H1 (cell line): ENCODE measurements around the gene PRR22. TPM values are rescaled to one million over a fixed set of nuclear protein-coding genes. Genes with fewer than 3 reads are reported as not detected.
A peak's percentile ranks its signal among the peaks of the same experiment; 100 is the strongest.

ENCODE experiments used
- CTCF ChIA-PET: fragments of 300-600 bp; sonication (Branson Sonifier 250); formaldehyde crosslinking; loops from one replicate; lab custom pipeline; 2021; ENCODE audit not compliant: partially characterized antibody; lab: Charles Lee
- POLR2A ChIA-PET: fragments of 300-600 bp; sonication (Branson Sonifier 250); formaldehyde crosslinking; loops from one replicate; lab custom pipeline; 2021; ENCODE audit warnings: inconsistent platforms; ENCODE audit not compliant: partially characterized antibody; lab: Charles Lee
- DNase-seq, 2 experiments: peaks; one replicate each; pipeline versions ENCODE4 v3.0.0 to v3.0.0-alpha.2; 2010 to 2022; ENCODE audit warnings: low spot score in 2 of 2, low read depth in 1 of 2, mixed read lengths in 1 of 2
- FAIRE-seq: peaks from 2 replicates; lab custom pipeline; 2011; peaks lifted over from hg19 to GRCh38; lab: Jason Lieb, UNC
- H2AFZ ChIP-seq: 2 replicates; pipeline ENCODE4 v1.8.1; 2012; ENCODE audit warnings: low read length, inconsistent platforms
- H2AK5ac ChIP-seq: 2 replicates; pipeline ENCODE4 v1.6.1; 2013; ENCODE audit warnings: low read depth, low read length
- H2BK120ac ChIP-seq: replicated peaks from 2 replicates; pipeline ENCODE3; 2013; ENCODE audit warnings: low read depth, low read length, inconsistent platforms
- H2BK12ac ChIP-seq: 2 replicates; pipeline ENCODE4 v1.6.1; 2013; ENCODE audit warnings: low read depth, low read length
- H2BK15ac ChIP-seq: 2 replicates; pipeline ENCODE4 v1.6.1; 2013; ENCODE audit warnings: low read length
- H2BK20ac ChIP-seq: 2 replicates; pipeline ENCODE4 v1.6.1; 2013; ENCODE audit warnings: low read length
- H2BK5ac ChIP-seq: 2 replicates; pipeline ENCODE4 v1.6.1; 2013; ENCODE audit warnings: low read depth, low read length
- H3K14ac ChIP-seq: 2 replicates; pipeline ENCODE4 v1.6.1; 2013; ENCODE audit warnings: inconsistent platforms; ENCODE audit not compliant: insufficient read length
- H3K18ac ChIP-seq: 2 replicates; pipeline ENCODE4 v1.6.1; 2013; ENCODE audit warnings: low read length; ENCODE audit errors: extremely low read depth
- H3K23ac ChIP-seq: 2 replicates; pipeline ENCODE4 v1.6.1; 2013; ENCODE audit warnings: inconsistent platforms; ENCODE audit not compliant: insufficient read length
- H3K23me2 ChIP-seq: 2 replicates; pipeline ENCODE4 v1.6.1; 2013; ENCODE audit warnings: low read depth, low read length
- H3K27ac ChIP-seq: 2 replicates; pipeline ENCODE4 v1.6.1; 2011; ENCODE audit warnings: low read depth, low read length, inconsistent platforms
- H3K27me3 ChIP-seq, 4 experiments: replicated peaks in 1 of 4; 1 replicate in 1 of 4; 2 replicates in 3 of 4; pipeline versions ENCODE4 v1.6.1 to v1.8.1; 2011 to 2013; ENCODE audit warnings: low read length in 3 of 4, mild to moderate bottlenecking in 3 of 4, inconsistent platforms in 2 of 4, mixed read lengths in 2 of 4, moderate library complexity in 1 of 4; ENCODE audit not compliant: control insufficient read depth in 3 of 4, insufficient read depth in 3 of 4; ENCODE audit errors: extremely low read depth in 1 of 4
- H3K36me3 ChIP-seq, 4 experiments: 2 replicates each; pipeline versions ENCODE4 v1.6.1 to v1.8.1; 2011 to 2013; ENCODE audit warnings: mild to moderate bottlenecking in 4 of 4, low read length in 3 of 4, moderate library complexity in 2 of 4, control low read depth in 1 of 4, inconsistent platforms in 1 of 4; ENCODE audit not compliant: insufficient read depth in 4 of 4, control insufficient read depth in 2 of 4
- H3K4ac ChIP-seq: replicated peaks from 2 replicates; pipeline ENCODE3; 2013; ENCODE audit warnings: low read length, low read depth, mixed read lengths, inconsistent platforms; ENCODE audit not compliant: insufficient read length
- H3K4me1 ChIP-seq, 4 experiments: replicated peaks in 1 of 4; 1 replicate in 1 of 4; 2 replicates in 3 of 4; pipeline versions ENCODE4 v1.6.1 to v1.8.1; 2011 to 2013; ENCODE audit warnings: low read length in 3 of 4, inconsistent platforms in 2 of 4, mixed read lengths in 1 of 4; ENCODE audit not compliant: insufficient read depth in 4 of 4, control insufficient read depth in 3 of 4
- H3K4me2 ChIP-seq, 2 experiments: 2 replicates each; pipeline versions ENCODE4 v1.6.1 to v1.8.1; 2011 to 2013; ENCODE audit warnings: low read depth in 2 of 2, low read length in 2 of 2, control low read depth in 1 of 2, inconsistent platforms in 1 of 2, mild to moderate bottlenecking in 1 of 2; ENCODE audit not compliant: insufficient read depth in 1 of 2
- H3K4me3 ChIP-seq, 4 experiments: fragments of 200-600, 300-600 bp in 1 of 4; sonication (generic), shearing (Covaris generic), sonication (Bioruptor Twin) in 1 of 4; 2 replicates each; pipeline versions ENCODE4 v1.5.1 to v1.8.1; 2011 to 2016; ENCODE audit warnings: low read length in 4 of 4, low read depth in 3 of 4, control low read depth in 2 of 4, inconsistent platforms in 2 of 4, mild to moderate bottlenecking in 2 of 4, mixed read lengths in 1 of 4, moderate library complexity in 1 of 4; ENCODE audit not compliant: insufficient read depth in 2 of 4; ENCODE audit errors: extremely low read depth in 1 of 4
- H3K56ac ChIP-seq: replicated peaks from 2 replicates; pipeline ENCODE3; 2013; ENCODE audit warnings: low read depth, mild to moderate bottlenecking, mixed read lengths, low read length, inconsistent platforms; ENCODE audit not compliant: insufficient read length
- H3K79me1 ChIP-seq: 2 replicates; pipeline ENCODE4 v1.6.1; 2013; ENCODE audit warnings: low read depth, low read length, control low read depth
- H3K79me2 ChIP-seq, 2 experiments: 2 replicates each; pipeline versions ENCODE4 v1.6.1 to v1.8.1; 2012 to 2013; ENCODE audit warnings: low read length in 2 of 2, mild to moderate bottlenecking in 2 of 2, inconsistent platforms in 1 of 2; ENCODE audit not compliant: insufficient read depth in 2 of 2, control insufficient read depth in 1 of 2
- H3K9ac ChIP-seq, 4 experiments: replicated peaks in 1 of 4; 1 replicate in 1 of 4; 2 replicates in 3 of 4; pipeline versions ENCODE4 v1.6.1 to v1.8.1; 2011 to 2013; ENCODE audit warnings: low read depth in 3 of 4, low read length in 3 of 4, control low read depth in 2 of 4, mild to moderate bottlenecking in 2 of 4, moderate library complexity in 2 of 4, inconsistent platforms in 1 of 4; ENCODE audit errors: extremely low read depth in 1 of 4
- H3K9me3 ChIP-seq, 2 experiments: 2 replicates each; pipeline versions ENCODE4 v1.6.1 to v1.8.1; 2012 to 2013; ENCODE audit warnings: mild to moderate bottlenecking in 2 of 2, moderate library complexity in 2 of 2, control low read depth in 1 of 2, inconsistent platforms in 1 of 2, low read depth in 1 of 2, low read length in 1 of 2, mixed read lengths in 1 of 2; ENCODE audit not compliant: insufficient read depth in 2 of 2
- H4K20me1 ChIP-seq, 2 experiments: replicated peaks in 1 of 2; 2 replicates each; pipeline versions ENCODE3 to v1.8.1; 2011 to 2013; ENCODE audit warnings: inconsistent platforms in 2 of 2, low read length in 2 of 2, mild to moderate bottlenecking in 1 of 2; ENCODE audit not compliant: insufficient read depth in 2 of 2, control insufficient read depth in 1 of 2
- H4K5ac ChIP-seq: 2 replicates; pipeline ENCODE4 v1.6.1; 2013; ENCODE audit warnings: low read length, low read depth, mixed read lengths, inconsistent platforms; ENCODE audit not compliant: insufficient read length
- H4K8ac ChIP-seq: 2 replicates; pipeline ENCODE4 v1.8.0; 2013; ENCODE audit warnings: mild to moderate bottlenecking, moderate library complexity, low read length, inconsistent platforms; ENCODE audit not compliant: insufficient read depth; ENCODE audit errors: extremely low read depth
- H4K91ac ChIP-seq: replicated peaks from 2 replicates; pipeline ENCODE3; 2013; ENCODE audit warnings: low read length, mixed read lengths, inconsistent platforms; ENCODE audit not compliant: insufficient read length
- BACH1 ChIP-seq: IDR thresholded peaks from 2 replicates; pipeline ENCODE4 v1.6.1; 2012; ENCODE audit warnings: low read length, improper control_type of control experiment
- CHD2 ChIP-seq: IDR thresholded peaks from 2 replicates; pipeline ENCODE4 v1.6.1; 2012; ENCODE audit warnings: low read length, improper control_type of control experiment
- CTBP2 ChIP-seq: IDR thresholded peaks from 2 replicates; pipeline ENCODE4 v1.7.0; 2011; ENCODE audit warnings: borderline replicate concordance, mild to moderate bottlenecking, moderate library complexity, mixed read lengths, low read length; ENCODE audit not compliant: insufficient read depth, insufficient read length
- PHF8 ChIP-seq: fragments of 200-600 bp; sonication (generic); conservative IDR thresholded peaks from 2 replicates; pipeline ENCODE4 v1.7.1; 2012; ENCODE audit warnings: low read depth, mild to moderate bottlenecking, inconsistent platforms, low read length, moderate library complexity
- RBBP5 ChIP-seq: IDR thresholded peaks from 2 replicates; pipeline ENCODE4 v1.7.1; 2012; ENCODE audit warnings: low read depth, mild to moderate bottlenecking, inconsistent platforms, low read length, moderate library complexity, borderline replicate concordance
- RNF2 ChIP-seq: fragments of 200-900, 300-1000 bp; sonication (generic); IDR thresholded peaks from 2 replicates; pipeline ENCODE4 v1.7.1; 2016; ENCODE audit warnings: borderline replicate concordance, low read depth, mild to moderate bottlenecking, antibody characterized with exemption, low read length; ENCODE audit not compliant: poor library complexity, severe bottlenecking; ENCODE audit errors: missing control alignments
- SIX5 ChIP-seq: IDR thresholded peaks from 2 replicates; pipeline ENCODE4 v1.6.1; 2011; ENCODE audit warnings: mild to moderate bottlenecking, low read depth, low read length
- SP2 ChIP-seq: IDR thresholded peaks from 2 replicates; pipeline ENCODE4 v1.6.1; 2012; ENCODE audit warnings: mild to moderate bottlenecking, low read length, inconsistent platforms
- TEAD4 ChIP-seq: IDR thresholded peaks from 2 replicates; pipeline ENCODE4 v1.6.1; 2012; ENCODE audit warnings: low read depth, low read length, inconsistent platforms, mixed read lengths
- YY1 ChIP-seq: IDR thresholded peaks from 2 replicates; pipeline ENCODE4 v1.6.1; 2011; ENCODE audit warnings: low read depth, mild to moderate bottlenecking, low read length
- ZNF274 ChIP-seq: IDR thresholded peaks from 2 replicates; pipeline ENCODE4 v1.7.0; 2012; ENCODE audit warnings: low read length, borderline replicate concordance; ENCODE audit errors: extremely low read depth
- WGBS, 2 experiments: shearing (Covaris generic) in 1 of 2; methylation state at CpG; one replicate each; pipeline versions ENCODE4 v1.1.6 to v1.1.7; 2013 to 2015; ENCODE audit warnings: low lambda C conversion rate in 2 of 2, mixed read lengths in 2 of 2, inconsistent platforms in 1 of 2, low coverage in 1 of 2, missing lambda C conversion rate in 1 of 2; ENCODE audit not compliant: insufficient replicate concordance in 2 of 2, insufficient coverage in 1 of 2, insufficient read length in 1 of 2; ENCODE audit errors: extremely low coverage in 1 of 2, missing lambda C conversion rate in 1 of 2; 5-methylcytosine and 5-hydroxymethylcytosine counted together
- polyA plus RNA-seq, 7 experiments: library from polyadenylated mRNA; depleted of rRNA in 3 of 7; stranded (reverse) in 5 of 7; unstranded in 2 of 7; fragments of >200 nt in 5 of 7; fragments of 200-250 nt in 2 of 7; gene quantifications; 1 replicate in 5 of 7; 2 replicates in 1 of 7; 4 replicates in 1 of 7; pipeline versions ENCODE4 v1.2.1 to v1.2.3, GENCODE V29; 2011 to 2013; ENCODE audit warnings: missing spikeins in 2 of 7, mixed read lengths in 2 of 7
- total RNA-seq: library from RNA; stranded (reverse); fragmentation: NEBNext Ultra II Directional; extraction: Animal tissue kit (Norgen Biotek cat#: 25700); gene quantifications from 2 replicates; pipeline ENCODE4 v1.2.1, GENCODE V29; 2021

The PRR22 gene
- total and polyA plus RNA-seq, 2 of the 8 experiments (the other 6 are each of a cell fraction or from before 2014, with no cell fraction given) = 1.9 to 2.1 TPM

DNA sequence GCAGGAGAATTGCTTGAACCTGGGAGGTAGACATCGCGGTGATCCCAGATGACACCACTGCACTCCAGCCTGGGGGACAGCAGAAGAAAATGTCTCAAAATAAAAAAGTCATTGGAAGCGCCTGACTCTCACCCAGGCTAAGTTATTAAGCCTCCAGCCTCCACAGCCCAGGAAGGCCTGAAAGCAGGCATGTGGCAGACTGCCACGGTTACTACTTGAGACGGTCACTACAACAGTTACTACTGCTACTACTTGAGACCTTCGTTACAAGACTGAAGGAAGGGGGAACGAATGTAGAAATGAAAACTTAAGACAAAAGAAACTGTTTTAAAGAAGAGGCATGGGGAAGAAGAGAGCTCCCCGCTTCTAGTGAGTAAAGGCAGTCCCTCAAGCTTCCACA, 9.6 kb downstream of the PRR22 start:
- Histone ChIP-seq H3K23me2 (no peaks in the 10 kb centered on the region), H3K79me2 (no peaks in the 10 kb centered on the region), H3K79me1 (no peaks in the 10 kb centered on the region), H3K4ac (no peak overlapping the region), H3K4me2 (no peak overlapping the region), H4K20me1 (peaks cover 0 to 1% of the 10 kb centered on the region in 2 experiments), H2AK5ac (no peak overlapping the region), H2BK12ac (no peak overlapping the region), H3K56ac (no peak overlapping the region), H3K9me3 (no peaks in the 10 kb centered on the region; a peak in 1 of 4 replicates), H3K4me1 (no peaks in the 10 kb centered on the region), H4K91ac (no peak overlapping the region), H3K23ac (no peak overlapping the region), H3K9ac (no peak overlapping the region), H4K8ac (0 out of 2 replicates have a peak overlapping the region, but pooled peaks have one; percentile 25), H2BK15ac (no peak overlapping the region), H2AFZ (no peak overlapping the region), H3K36me3 (no peaks in the 10 kb centered on the region), H2BK120ac (no peak overlapping the region), H2BK20ac (no peak overlapping the region), H3K18ac (no peak overlapping the region), H3K27me3 (no peaks in the 10 kb centered on the region; a peak in 2 of 7 replicates), H2BK5ac (no peak overlapping the region), H3K27ac (no peak overlapping the region), H3K14ac (no peak overlapping the region), H3K4me3 (no peak overlapping the region), H4K5ac (no peak overlapping the region)
- DNase-seq = no peak
- no peak for FAIRE-seq
- WGBS, 2 experiments = 88% methylated on average over 8 of the region's 8 CpGs; no CpG with 5 or more reads in 1 of the 2 experiments
- POLR2A ChIA-PET = interaction anchor here (2.9 to 5.4 kb wide), 3 partner anchors 10 to 85 kb away, joined by 8 to 24 read pairs (median 19); partner anchors contain the start of genes CATSPERD, LONP1, PRR22 and RPL36
- TF ChIP-seq BACH1 (no peak), SP2 (no peak), RNF2 (no peak), RBBP5 (no peak), PHF8 (no peak), ZNF274 (no peak), CHD2 (no peak), YY1 (no peak), CTBP2 (no peak), TEAD4 (no peak), SIX5 (no peak)
- CTCF ChIA-PET = interaction anchor here (1.5 to 4.7 kb wide), 3 partner anchors 8 to 29 kb away, joined by 9 to 19 read pairs (median 9); partner anchors contain the start of gene NRTN
